HuH-7 (cell line): ENCODE data around the gene KPNA2.
"Not testable (repeated sequence)": the region's sequence is repeated elsewhere in the genome, so short reads cannot be mapped to it uniquely, and the experiment has no call there.

Source experiments
- DNase-seq: peaks from one replicate; pipeline ENCODE4 v3.0.0; 2011; ENCODE audit warnings: low spot score

Gene KPNA2

DNA sequence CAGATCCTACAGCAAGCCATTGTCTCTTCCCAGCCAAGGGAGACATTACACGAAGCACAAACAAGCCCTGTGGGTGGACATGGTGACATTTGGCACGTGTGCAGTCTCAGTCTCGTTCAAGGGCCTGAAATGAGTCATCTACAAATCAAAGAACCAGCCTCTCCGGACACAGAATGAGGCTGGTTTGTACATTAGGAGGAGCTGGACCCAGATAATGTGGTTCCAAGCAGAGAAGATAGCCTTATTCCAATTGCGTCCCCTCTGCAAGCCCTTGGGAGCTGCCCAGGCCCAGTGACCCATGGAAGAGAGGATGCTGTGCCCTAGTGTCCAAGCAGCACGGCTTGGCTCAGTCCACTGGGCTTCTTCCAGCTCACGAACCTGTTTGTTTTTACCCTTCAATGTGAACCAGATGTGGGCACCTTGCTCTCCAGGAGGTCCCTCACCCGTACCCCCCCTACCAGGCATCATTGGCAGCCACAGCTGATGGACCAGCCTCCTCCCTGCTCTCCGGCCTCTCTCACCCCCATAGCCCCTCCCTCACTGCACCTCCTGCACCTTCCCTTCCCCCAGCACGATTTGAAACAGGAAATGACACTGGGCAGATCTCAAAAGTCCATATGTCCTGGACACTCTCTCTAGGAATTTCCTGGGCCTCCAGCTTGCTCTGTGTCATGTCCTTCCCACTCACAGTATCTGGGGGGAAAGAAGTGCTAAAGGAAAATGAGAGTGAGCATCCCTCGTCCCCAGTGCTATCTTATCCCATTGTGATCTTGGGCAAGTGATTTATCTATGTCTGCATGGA lies 26.2 kb downstream of the KPNA2 start:
- no peak for DNase-seq

DNA sequence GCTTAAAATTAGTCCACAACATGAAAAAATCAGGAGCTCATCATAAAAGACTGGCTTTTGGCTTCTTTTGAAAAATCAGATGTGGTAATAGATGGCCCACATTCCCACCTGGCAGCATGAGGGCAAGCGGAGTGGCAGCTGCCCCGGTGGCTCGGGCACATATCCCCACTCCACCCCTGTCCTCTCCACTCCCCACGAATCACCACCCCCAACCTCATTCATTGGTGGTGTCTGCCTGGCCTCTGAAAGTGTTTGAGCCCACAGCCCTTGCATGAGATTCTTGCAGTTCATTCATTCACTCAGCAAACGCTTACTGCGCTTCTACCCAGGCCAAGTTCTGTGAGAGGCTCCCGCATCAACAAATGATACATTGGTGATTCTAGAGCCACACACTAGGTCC lies 29.8 kb downstream of the KPNA2 start:
- not testable (repeated sequence) for DNase-seq

DNA sequence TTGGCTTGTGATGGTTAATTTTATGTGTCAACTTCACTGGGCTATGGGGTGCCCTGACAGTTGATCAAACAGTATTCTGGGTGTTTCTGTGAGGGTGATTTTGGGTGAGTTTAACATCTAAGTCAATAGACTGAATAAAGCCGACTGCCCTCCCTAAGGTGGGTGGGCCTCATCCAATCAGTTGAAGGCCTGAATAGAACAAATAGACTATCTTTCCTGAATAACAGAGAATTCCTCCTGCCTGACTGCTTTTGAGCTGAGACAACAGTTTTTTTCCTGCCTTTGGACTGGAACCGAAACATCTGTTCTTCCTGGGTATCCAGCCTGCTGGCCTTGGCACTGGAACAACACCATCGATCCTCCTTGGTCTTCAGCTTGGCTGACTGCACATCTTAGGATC lies 33.0 kb downstream of the KPNA2 start:
- not testable (repeated sequence) for DNase-seq

DNA sequence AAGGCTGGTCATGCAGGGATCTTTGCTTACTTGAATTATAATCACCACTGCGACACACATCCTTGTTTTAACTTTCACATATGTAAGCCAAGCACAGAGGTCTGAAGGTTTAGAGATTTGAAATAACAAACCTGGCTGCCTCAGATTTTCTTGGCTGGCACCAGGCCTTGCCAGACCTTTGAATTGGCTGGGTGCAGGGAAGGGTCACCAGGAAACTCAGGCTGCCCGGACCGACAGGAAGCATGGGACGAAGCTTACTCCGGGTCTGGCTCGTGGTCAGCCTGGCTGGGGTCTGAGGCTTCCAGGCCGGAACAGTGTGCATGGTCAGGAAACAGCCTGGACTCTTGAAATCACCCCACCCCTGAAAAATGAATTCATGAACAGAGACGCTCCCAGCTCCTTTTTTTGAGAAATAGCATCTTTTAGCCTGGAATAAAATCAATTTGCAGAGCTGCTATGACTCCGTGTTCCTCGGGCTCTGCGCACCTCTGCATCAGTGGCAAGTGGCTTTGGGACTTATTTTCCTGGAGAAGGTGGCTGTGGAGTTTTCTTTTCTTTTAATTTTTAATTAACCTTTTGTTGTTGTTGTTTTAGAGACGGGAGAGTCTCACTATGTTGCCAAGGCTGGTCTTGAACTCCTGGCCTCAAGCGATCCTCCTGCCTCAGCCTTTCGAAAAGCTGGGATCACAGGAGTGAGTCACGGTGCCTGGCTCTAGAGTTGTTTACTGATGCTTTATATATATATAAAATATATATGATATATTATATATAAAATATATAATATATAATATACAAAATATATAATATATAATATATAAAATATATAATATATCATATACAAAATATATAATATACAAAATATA lies 35.3 kb downstream of the KPNA2 start:
- DNase-seq, result not testable (repeated sequence)

DNA sequence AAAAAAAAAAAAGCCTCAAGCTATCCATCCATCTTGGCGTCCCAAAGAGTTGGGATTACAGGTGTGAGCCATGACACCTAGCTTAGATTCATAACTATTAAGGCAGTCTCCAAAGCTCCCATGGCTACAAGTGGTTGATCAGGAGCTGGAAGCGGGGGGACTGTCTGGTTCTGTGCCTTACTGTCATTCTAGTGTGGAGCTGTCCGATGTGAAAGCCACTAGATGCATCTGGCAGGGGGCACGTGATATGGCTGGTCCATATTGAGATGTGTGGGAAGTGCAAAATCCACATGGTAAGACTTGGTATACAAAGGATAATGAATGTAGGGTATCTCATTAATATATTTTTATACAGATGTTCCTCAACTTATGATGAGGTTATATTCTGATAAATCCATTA lies 38.7 kb downstream of the KPNA2 start:
- DNase-seq, result no peak

DNA sequence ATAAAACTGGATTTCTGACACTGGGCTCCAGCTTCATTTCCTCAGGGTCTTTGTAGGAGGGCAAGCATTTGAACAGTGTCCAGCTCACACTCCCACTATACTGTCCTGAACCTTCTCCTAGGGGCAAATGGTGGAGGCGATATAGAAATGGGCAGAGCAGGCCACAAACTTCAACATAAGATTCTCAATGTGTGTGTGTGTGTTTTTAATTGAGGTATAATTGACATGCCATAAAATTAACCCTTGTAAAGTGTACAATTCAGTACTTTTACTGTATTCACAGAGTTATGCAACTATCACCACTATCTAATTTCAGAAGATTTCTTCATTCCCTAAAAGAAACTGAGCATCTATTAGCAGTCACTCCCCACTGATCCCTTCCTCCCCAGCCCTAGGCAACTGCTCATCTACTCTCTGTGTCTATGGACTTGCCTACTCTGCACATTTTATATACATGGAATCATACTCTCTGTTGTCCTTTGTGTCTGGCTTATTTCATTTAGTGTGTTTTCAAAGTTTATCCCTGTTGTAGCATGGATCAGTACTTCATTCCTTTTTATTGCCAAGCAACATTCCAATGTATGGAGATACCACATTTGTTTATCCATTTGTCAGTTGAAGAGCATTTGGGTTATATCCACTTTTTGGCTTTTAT lies 40.5 kb downstream of the KPNA2 start:
- DNase-seq, result not testable (repeated sequence)

DNA sequence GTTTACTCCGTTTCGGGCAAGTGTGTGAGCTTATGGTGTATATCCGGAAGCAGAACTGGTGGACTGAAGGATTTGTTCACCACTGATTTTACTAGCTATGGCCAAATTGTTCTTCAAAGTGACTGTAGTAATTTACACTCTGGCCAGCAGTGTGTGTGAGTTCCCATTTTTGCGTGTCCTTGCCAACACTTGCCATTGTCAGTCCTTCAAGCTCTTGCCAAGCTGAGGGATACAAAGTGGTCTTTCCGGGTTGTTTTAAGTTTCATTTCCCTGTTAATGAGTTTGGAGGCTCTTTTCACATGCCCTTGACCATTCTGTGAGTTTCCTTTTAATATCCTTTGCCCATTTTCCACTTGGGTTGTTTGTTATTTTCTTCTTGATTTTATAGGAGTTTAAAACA lies 42.0 kb downstream of the KPNA2 start:
- DNase-seq, result not testable (repeated sequence)

DNA sequence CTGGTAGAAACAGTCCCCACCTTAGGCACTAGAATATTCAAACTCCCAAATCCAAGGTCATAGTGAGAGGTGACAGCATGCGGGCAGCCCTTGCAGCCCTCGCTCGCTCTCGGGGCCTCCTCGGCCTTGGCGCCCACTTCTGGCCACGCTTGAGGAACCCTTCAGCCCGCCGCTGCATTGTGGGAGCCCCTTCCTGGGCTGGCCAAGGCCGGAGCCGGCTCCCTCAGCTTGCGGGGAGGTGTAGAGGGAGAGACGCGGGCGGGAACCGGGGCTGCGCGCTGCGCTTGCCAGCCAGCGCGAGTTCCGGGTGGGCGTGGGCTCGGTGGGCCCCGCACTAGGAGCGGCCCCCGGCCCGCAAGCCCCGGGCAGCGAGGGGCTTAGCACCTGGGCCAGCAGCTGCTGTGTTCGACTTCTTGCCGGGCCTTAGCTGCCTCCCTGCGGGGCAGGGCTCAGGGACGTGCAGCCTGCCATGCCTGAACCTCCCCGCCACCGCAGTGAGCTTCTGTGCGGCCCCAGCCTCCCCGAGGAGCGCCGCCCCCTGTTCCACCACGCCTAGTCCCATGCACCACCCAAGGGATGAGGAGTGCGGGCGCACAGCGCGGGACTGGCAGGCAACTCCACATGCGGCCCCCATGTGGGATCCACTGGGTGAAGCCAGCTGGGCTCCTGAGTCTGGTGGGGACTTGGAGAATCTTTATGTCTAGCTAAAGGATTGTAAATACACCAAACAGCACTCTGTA lies 45.0 kb downstream of the KPNA2 start:
- no peak for DNase-seq

DNA sequence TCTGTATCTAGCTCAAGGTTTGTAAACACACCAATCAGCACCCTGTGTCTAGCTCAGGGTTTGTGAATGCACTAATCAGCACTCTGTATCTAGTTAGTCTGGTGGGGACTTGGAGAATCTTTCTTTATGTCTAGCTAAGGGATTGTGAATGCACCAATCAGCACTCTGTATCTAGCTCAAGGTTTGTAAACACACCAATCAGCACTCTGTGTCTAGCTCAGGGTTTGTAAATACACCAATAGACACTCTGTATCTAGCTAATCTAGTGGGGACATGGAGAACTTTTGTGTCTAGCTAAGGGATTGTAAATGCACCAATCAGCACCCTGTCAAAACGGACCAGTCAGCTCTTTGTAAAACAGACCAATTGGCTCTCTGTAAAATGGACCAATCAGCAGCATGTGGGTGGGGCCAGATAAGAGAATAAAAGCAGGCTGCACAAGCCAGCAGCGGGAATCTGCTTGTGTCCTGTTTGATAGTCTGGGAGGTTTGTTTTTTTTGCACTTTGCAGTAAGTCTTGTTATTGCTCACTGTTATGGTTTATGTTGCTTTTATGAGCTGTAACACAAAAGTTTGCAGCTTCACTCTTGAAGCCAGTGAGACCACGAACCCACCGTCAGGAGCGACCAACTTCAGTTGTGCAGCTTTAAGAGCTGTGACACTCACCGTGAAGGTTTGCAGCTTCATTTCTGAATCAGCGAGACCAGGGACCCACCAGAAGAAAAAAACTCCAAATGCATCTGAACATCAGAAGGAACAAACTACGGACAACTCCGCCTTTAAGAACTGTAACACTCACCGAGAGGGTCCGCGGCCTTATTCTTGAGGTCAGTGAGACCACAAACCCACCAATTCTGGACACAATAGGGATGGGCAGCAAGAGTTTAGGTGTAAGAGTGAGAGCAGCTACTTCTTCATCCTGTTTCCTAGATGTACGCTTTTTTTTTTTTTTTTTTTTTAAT lies 46.0 kb downstream of the KPNA2 start:
- not testable (repeated sequence) for DNase-seq

DNA sequence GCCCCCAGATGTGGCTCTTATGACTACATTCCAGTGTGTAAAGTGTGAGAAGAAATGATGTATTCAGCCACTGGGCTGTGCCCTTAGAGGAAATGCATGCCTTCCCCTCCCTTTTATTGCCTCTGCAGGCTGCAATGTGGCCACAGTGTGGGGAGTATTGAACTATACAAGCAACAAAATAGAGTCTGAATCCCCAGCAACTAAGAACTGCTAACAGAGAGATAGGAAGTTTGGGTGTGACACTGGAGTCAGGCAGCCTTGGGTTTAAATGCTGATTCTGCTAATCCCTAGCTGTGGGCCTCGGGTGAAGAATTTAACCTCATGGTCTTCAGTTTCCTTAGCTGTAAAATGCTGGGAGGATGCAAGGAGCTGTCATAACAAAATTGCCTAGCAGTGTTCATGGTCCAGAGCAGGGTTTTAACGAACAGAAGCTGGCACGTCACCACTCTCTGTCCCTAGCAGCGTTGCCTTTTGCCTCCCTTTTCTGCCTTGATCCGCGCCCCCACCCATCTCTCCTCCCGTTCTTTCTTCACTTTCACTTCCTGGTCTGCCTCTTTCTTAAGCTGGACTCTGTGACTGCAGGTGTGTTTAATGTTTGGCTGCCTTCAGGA lies 50.3 kb downstream of the KPNA2 start:
- DNase-seq, result no peak

DNA sequence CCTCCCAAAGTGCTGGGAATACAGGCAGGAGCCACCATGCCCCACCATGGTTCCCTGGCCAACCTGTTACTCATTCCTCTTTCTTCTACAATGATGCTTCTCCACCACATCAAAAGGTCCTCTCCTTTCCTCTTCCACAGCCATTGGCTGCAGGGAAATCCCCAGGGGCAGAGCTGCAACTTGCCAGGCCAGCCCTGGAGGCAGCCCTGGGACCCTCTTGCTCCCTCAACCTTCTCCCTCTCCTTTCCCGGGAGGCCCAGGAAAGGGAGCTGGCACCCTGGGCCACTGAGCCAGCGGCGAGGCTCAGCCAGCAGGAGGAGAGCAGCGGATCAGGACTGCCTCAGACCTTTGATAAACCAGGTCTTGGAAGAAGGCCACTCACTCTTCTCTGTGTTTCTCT lies 51.1 kb downstream of the KPNA2 start:
- DNase-seq, result not testable (repeated sequence)

DNA sequence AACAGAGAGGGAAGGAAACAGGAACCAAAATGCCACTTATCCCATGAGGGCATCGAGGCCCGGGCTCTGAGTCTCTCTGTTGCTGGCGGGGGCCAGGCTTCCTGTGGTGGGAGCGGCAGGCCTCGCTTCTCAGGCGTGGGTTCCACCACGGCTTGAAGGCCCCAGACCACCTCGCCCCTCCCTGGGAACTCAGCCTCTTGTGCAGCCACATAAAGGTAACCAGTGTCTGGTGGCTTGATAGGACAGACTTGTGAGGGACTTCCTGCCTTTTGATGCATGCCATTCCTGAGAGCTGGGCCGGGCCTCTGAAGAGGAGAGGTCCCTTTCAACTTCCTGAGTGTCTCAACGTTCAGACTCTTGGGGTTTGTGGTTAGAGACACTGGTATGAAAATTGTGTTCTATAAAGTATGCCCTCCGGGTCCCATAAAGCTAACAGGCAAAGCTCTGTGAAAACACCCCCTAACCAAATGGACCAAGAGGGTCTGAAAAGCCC lies 51.6 kb downstream of the KPNA2 start:
- not testable (repeated sequence) for DNase-seq

DNA sequence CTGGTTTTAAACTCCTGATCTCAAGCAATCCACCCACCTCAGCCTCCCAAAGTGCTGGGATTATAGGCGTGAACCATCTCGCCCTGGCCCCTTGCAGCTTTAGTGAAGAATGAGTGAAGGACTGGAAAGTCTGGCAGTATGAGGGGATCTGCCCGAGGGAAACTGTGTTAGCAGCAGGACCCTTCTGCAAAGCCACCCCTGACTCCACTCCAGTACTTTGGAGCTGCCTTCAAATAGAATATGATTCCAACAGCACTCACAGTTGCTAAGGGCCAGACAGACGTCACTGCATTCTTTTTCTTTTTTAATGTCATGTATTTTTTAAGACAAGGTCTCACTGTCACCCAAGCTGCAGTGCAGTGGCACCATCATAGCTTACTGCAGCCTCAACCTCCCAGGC lies 52.3 kb downstream of the KPNA2 start:
- no peak for DNase-seq

DNA sequence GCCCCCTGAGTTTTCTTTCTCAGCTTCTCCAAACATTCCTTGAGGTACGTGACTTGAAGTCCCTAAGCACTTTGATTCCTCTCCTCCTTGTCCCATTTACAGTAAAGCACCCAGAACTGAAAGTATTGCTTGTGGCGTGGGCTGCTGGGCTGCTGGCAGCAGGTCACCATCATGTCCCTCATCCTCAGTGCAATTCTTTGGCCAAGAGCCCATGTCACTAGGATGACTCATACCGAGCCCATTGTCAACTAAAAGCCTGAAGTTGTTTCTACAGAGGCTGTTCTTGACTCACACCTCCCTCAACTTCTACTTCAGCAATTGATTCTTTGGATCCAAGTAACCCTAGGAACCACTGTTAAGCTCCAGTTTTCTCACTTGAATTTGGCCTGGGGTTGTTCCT lies 54.3 kb downstream of the KPNA2 start:
- DNase-seq, result no peak

DNA sequence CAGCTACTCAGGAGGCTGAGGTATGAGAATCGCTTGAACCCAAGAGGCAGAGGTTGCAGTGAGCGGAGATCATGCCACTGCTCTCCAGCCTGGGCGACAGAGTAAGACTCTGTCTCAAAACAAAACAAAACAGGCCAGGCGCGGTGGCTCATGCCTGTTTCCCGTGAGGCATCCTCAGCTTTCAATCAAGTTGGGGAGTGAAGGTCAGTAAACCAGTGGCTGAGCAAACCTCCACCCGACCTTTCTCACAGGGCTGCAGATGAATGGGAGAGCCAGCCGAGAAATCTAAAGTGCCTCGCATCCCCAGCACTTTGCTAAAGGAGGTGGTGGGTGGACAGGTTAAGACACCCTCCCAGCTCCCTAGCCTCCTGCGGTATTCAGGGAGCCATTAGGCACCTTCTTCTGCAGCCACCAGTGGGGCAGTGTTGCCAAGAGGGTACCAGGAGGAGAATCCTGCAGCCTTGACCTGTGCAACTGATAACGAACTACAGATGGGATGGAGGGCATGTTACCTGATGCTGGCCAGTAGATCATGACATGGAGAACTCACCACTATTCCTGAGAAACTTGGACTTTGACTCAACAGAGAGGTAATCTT lies 59.0 kb downstream of the KPNA2 start:
- no peak for DNase-seq

DNA sequence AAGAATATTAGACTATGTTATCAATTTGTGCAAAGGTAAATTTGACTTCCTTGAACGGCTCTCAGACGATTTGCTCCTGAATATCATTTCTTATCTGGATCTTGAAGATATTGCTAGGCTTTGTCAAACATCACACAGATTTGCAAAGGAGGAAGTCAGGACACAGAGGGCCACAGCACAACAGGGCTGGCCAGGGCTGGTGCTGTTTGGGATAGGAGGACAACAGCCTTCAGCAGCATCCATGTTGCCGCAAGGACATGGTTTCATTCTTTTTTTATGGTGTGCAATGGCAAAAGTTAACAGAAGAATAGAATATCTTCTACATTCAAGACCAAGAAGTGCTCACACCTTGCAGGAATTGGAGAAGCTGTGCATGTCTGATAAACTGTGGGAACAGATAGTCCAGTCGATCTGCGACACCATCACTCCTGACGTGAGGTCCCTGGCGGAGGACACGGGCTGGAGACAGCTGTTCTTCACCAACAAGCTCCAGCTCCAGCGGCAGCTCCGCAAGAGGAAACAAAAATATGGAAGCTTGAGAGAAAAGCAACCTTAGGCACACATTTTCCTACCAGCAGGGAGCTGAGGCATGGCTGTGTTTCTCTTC lies 59.8 kb downstream of the KPNA2 start:
- DNase-seq, result no peak

DNA sequence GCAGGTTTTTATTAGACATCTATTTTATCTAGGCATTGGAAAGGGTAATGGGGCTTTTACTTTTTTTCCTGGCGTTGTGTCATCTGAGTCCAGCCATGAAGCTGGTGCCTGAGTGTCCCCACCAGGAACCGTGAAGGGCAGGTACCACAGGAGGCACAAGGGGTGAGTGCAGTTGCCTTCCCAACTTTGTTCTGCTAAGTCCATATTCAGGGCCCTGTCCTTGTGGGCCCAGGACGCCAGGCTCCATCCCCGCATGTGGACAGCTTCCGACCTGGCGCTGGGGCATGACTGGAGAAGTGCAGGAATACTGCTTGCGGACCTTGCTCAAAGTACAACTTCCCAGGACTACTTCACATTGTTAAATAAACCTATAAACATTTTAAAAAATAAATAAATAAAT lies 60.6 kb downstream of the KPNA2 start:
- DNase-seq, result no peak
